PC-3 (cell line): ENCODE results near the gene ZMIZ1. TPM values are rescaled to one million over a fixed set of nuclear protein-coding genes. Genes with fewer than 3 reads are reported as not detected.

Source experiments
- ATAC-seq: fragments of 200-7000 bp; cut with Tn5 transposase; 2 replicates; pipeline ENCODE4 v1.9.1; 2020; ENCODE audit warnings: mild to moderate bottlenecking, moderate library complexity
- BruUV-seq: library from RNA; stranded (reverse); fragments of 400-500 nt; replicated peaks from 2 replicates; lab custom pipeline; 2021; lab: Mats Ljungman, UMichigan
- CTCF ChIA-PET: fragments of 300-600 bp; sonication (Branson Sonifier 250); formaldehyde crosslinking; loops from one replicate; lab custom pipeline; 2022; ENCODE audit warnings: antibody characterized with exemption; lab: Charles Lee
- POLR2A ChIA-PET: fragments of 300-600 bp; sonication (Branson Sonifier 250); formaldehyde crosslinking; loops from one replicate; lab custom pipeline; 2022; ENCODE audit warnings: antibody characterized with exemption; ENCODE audit not compliant: unreplicated experiment; lab: Charles Lee
- DNase-seq: peaks from one replicate; pipeline ENCODE4 v3.0.0-alpha.2; 2015
- H2AFZ ChIP-seq: fragments of 300-600 bp; sonication (generic); 2 replicates; pipeline ENCODE4 v1.6.0; 2016; ENCODE audit warnings: antibody characterized with exemption, low read length
- H3F3A ChIP-seq: fragments of 300-600 bp; sonication (generic); one replicate; pipeline ENCODE4 v1.6.0; 2017; ENCODE audit warnings: antibody characterized with exemption, low read length, control low read depth, mild to moderate bottlenecking; ENCODE audit not compliant: unreplicated experiment
- H3K27ac ChIP-seq: fragments of 300-600 bp; sonication (generic); 2 replicates; pipeline ENCODE4 v1.5.1; 2016; ENCODE audit warnings: mild to moderate bottlenecking, low read length
- H3K27me3 ChIP-seq: fragments of 300-600 bp; sonication (generic); 2 replicates; pipeline ENCODE4 v1.6.1; 2016; ENCODE audit warnings: low read length, mixed read lengths
- H3K36me3 ChIP-seq: fragments of 300-600 bp; sonication (generic); 2 replicates; pipeline ENCODE4 v1.6.1; 2016; ENCODE audit warnings: low read depth, mixed run types, low read length, mixed read lengths
- H3K4me1 ChIP-seq: fragments of 300-600 bp; sonication (generic); 2 replicates; pipeline ENCODE4 v1.5.1; 2016; ENCODE audit warnings: low read length; ENCODE audit not compliant: insufficient read depth
- H3K4me2 ChIP-seq: fragments of 300-600 bp; sonication (generic); 2 replicates; pipeline ENCODE4 v1.6.0; 2016; ENCODE audit warnings: low read length
- H3K4me3 ChIP-seq: fragments of 300-600 bp; sonication (generic); 2 replicates; pipeline ENCODE4 v1.5.1; 2016; ENCODE audit warnings: mild to moderate bottlenecking, low read length, mixed read lengths
- H3K79me2 ChIP-seq: fragments of 300-600 bp; sonication (generic); 2 replicates; pipeline ENCODE4 v1.6.1; 2017; ENCODE audit warnings: low read length, mixed read lengths
- H3K9ac ChIP-seq: fragments of 300-600 bp; sonication (generic); 2 replicates; pipeline ENCODE4 v1.6.0; 2016; ENCODE audit warnings: mild to moderate bottlenecking, low read length
- H3K9me2 ChIP-seq: fragments of 300-600 bp; sonication (generic); replicated peaks from 2 replicates; pipeline ENCODE4 v1.6.1; 2016; ENCODE audit warnings: mixed run types, low read length, mixed read lengths
- H3K9me3 ChIP-seq: fragments of 300-600 bp; sonication (generic); 2 replicates; pipeline ENCODE4 v1.6.1; 2016; ENCODE audit warnings: low read length, mixed read lengths
- H4K20me1 ChIP-seq: fragments of 300-600 bp; sonication (generic); 2 replicates; pipeline ENCODE4 v1.6.1; 2016; ENCODE audit warnings: low read length, mixed read lengths
- CTCF ChIP-seq: fragments of 300-600 bp; sonication (generic); conservative IDR thresholded peaks from 2 replicates; pipeline ENCODE4 v1.5.1; 2017; ENCODE audit warnings: antibody characterized with exemption, low read depth, mild to moderate bottlenecking, low read length
- EZH2 ChIP-seq: fragments of 300-600 bp; sonication (generic); IDR thresholded peaks from one replicate; pipeline ENCODE4 v1.6.1; 2017; ENCODE audit warnings: antibody characterized with exemption, mild to moderate bottlenecking, low read length; ENCODE audit not compliant: unreplicated experiment
- EZH2phosphoT487 ChIP-seq: fragments of 300-600 bp; sonication (generic); IDR thresholded peaks from 2 replicates; pipeline ENCODE4 v1.6.1; 2018; ENCODE audit warnings: mild to moderate bottlenecking, antibody characterized with exemption, low read length, borderline replicate concordance
- intact Hi-C: fragments of 100-400 bp; cut with micrococcal nuclease; formaldehyde crosslinking; loops from 2 replicates; pipeline ENCODE4 v1.9.0; 2023
- total RNA-seq: library from RNA; depleted of rRNA; stranded (reverse); fragments of >200 nt; gene quantifications from 2 replicates; pipeline ENCODE4 v1.2.3, GENCODE V29; 2014

ZMIZ1 gene
- total RNA-seq, 1 experiment from 2014 or later, result 55.4 TPM

- Histone ChIP-seq H3K9me2 (no peaks in the 10 kb centered on the region), H3K4me2 (no peak overlapping the region), H3K27me3 (no peaks in the 10 kb centered on the region), H3K9ac (no peak overlapping the region), H3K36me3 (peaks cover 13% of the 10 kb centered on the region; the same call in 1 of the 2 replicates), H3K79me2 (no peaks in the 10 kb centered on the region), H4K20me1 (no peaks in the 10 kb centered on the region; the same call in 1 of the 2 replicates), H3K4me3 (no peak overlapping the region), H3K9me3 (no peaks in the 10 kb centered on the region), H3K4me1 (no peaks in the 10 kb centered on the region), H3K27ac (no peak overlapping the region), H3F3A (no peaks in the 10 kb centered on the region), H2AFZ (no peak overlapping the region)
- TF ChIP-seq CTCF, result no peak
- TF ChIP-seq EZH2phosphoT487, result no peak
- no peak for TF ChIP-seq EZH2
- ChIA-PET POLR2A (interaction anchor here (0.8 kb wide), 1 partner anchor 9 kb away, joined by 3 read pairs; no protein-coding TSS in a partner anchor), CTCF (no interaction called here)
- ATAC-seq, result no peak
- BruUV-seq, result no TSS peak
- DNase-seq, result no peak
- intact Hi-C loops, result no loop called here
These were observed 102.7 kb downstream of the ZMIZ1 start for GRCh38 chr10:79171504-79171903.

DNA sequence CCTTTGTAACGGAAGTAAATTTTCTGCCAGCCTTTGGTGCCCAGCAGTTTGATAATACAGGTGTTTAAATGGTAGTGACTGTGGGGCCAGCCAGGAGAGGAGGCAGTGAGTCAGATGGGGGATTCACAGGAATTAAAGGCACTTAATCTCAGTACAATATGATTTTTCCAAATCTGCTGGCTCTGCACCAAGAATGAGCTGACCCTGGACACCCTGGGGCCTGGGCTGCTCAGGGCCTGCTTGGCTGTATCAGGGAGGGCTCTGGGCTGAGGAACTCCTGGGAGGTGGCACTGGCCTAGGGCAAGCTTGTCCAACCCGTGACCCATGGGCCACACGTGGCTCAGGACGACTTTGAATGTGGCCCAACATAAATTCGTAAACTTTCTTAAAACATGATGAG is 104.1 kb downstream of the ZMIZ1 start:
- H3K4me2 ChIP-seq, result no peak overlapping the region
- no peak overlapping the region for H3K4me3 ChIP-seq
- ChIA-PET CTCF (interaction anchor here (0.6 kb wide), 2 partner anchors 104 to 106 kb away, joined by 3 to 4 read pairs; partner anchors contain the start of gene ZMIZ1), POLR2A (interaction anchor here (0.7 kb wide), 1 partner anchor 11 kb away, joined by 6 read pairs; no protein-coding TSS in a partner anchor)
- H4K20me1 ChIP-seq, result no peaks in the 10 kb centered on the region; the same call in 1 of the 2 replicates
- H3K9ac ChIP-seq, result no peak overlapping the region
- no peaks in the 10 kb centered on the region for H3K4me1 ChIP-seq
- ATAC-seq (no peak), DNase-seq (no peak)
- H3K79me2 ChIP-seq, result no peaks in the 10 kb centered on the region
- no peak for TF ChIP-seq EZH2phosphoT487
- no peak for TF ChIP-seq CTCF
- H3K9me3 ChIP-seq, result no peaks in the 10 kb centered on the region
- no peak overlapping the region for H2AFZ ChIP-seq
- no TSS peak for BruUV-seq
- intact Hi-C loops, result no loop called here
- H3K27me3 ChIP-seq, result no peaks in the 10 kb centered on the region
- peaks cover 9% of the 10 kb centered on the region; the same call in 1 of the 2 replicates for H3K36me3 ChIP-seq
- H3F3A ChIP-seq, result no peaks in the 10 kb centered on the region
- no peak overlapping the region for H3K27ac ChIP-seq
- H3K9me2 ChIP-seq, result no peaks in the 10 kb centered on the region

DNA sequence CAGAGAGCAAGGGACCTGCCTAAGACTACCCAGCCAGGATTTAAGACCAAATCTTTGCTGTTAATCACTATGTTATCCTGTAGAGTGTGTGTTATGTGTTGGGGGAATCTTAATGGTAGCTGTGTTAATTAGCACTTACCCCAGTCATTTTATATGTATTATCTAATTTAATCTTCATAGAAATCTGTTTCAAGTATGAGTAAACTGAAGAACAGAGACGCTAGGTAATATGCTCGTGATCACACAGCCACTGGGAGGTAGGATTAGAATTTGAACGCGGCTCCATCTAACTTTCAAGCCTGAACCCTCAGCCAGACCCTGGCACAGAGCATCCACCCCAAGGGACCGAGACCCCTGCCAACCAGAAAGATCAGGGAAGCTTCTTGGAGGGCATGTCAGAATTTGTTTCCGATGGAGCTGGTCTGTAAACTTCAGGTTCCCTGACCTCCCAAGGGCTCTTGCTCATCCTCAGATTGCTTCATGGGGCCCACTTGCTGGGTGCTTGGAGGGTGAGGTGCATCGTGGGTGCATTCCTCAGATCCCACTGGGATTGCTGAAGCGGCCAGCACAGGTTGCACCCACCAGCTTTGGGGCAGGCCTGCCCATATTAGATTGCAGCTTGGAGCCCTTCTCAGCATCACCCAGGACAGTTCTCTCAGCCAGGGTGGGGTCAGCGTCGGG is 105.0 kb downstream of the ZMIZ1 start:
- POLR2A ChIA-PET, result interaction anchor here (0.7 kb wide), 1 partner anchor 10 kb away, joined by 6 read pairs; no protein-coding TSS in a partner anchor

More for the DNA sequence above, 105.0 kb downstream of the ZMIZ1 start:
- Histone ChIP-seq H3K79me2 (no peaks in the 10 kb centered on the region), H3K27ac (no peak overlapping the region), H3K4me1 (no peaks in the 10 kb centered on the region), H3K9ac (no peak overlapping the region), H3F3A (no peaks in the 10 kb centered on the region), H2AFZ (no peak overlapping the region), H3K9me3 (no peaks in the 10 kb centered on the region), H3K9me2 (no peaks in the 10 kb centered on the region), H4K20me1 (no peaks in the 10 kb centered on the region; the same call in 1 of the 2 replicates), H3K4me3 (no peak overlapping the region), H3K27me3 (no peaks in the 10 kb centered on the region), H3K36me3 (peaks cover 9% of the 10 kb centered on the region; the same call in 1 of the 2 replicates), H3K4me2 (no peak overlapping the region)
- TF ChIP-seq CTCF (no peak), EZH2phosphoT487 (no peak), EZH2 (no peak)
- DNase-seq (no peak), ATAC-seq (no peak)
- intact Hi-C loops, result no loop called here
- CTCF ChIA-PET, result interaction anchor here (0.6 kb wide), 1 partner anchor 107 kb away, joined by 3 read pairs; no protein-coding TSS in a partner anchor
- no TSS peak for BruUV-seq
